ENCODE results near the gene AKIRIN2.

AKIRIN2 gene
- total RNA-seq = 87.4 reads per million, percentile 80 among the genes with 10 or more reads in this experiment

DNA sequence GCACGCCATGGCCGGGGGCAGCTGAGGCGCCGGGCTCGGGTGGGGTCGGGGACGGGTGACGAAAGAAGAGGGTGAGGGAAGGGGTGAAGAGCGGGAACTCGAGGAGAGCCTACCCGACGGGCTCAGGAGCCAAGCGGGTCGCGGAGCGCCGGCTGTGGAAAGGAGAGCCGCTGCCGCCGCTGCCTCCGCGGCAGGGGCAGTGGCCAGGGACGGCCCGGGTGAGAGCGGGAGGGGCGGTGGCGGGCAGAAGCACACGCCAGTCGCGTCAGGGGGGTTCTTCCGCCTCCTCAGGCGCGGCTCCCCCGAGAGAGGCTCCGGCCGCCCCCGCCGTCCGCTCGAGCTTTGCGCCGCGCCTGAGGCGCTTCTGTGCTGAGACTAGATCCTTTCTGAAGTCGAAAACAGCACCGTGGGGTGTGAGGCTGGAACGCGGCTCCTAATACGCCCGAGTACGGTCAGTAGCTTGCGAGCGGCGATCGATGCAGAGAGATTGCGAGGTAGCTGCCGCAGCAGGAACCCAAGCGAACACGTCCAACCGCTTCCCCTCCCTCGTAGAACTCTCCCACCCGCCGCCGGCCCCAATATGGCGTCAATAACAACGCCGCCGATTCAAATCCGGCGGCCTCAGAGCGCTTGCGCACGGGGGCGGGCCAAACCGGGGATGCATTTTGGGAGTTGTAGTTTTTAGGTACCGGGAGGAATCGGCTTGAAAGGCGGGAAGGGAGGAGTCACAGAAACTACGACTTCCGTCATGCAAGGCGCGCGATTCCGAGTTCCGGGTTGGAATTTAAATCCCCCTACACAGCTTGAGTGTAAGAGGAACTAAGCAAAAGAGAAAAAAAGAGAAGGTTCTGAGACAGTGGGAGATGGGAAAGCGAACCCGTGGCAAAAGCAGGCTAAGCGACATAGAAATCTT, at the start of gene AKIRIN2:
Gene AKIRIN2 (minus strand): TSS at position 558 of the 913 bp plus-strand sequence. CDS start 549 bp downstream, at position 9.
- DNase-seq = peak; percentile 93

DNA sequence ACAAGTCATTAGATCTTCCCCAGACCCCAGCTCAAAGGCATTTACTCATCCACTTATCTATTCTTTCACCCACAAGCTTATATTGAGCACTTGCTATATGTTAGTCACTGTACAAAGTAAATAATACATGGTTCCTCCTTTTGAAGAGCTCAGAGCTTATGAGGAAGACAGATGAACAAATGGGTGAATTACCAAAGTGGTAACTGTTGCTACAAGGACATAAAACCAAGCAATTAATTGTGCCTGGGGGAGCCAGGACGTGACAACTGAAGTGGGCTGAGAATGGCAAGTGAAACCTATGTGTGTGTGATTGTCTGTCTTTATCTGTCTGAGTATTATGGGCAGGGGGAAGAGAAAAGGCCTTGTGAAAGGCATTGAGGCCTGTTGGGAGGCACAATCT, 45.6 kb upstream of the AKIRIN2 start:
- DNase-seq = no peak

DNA sequence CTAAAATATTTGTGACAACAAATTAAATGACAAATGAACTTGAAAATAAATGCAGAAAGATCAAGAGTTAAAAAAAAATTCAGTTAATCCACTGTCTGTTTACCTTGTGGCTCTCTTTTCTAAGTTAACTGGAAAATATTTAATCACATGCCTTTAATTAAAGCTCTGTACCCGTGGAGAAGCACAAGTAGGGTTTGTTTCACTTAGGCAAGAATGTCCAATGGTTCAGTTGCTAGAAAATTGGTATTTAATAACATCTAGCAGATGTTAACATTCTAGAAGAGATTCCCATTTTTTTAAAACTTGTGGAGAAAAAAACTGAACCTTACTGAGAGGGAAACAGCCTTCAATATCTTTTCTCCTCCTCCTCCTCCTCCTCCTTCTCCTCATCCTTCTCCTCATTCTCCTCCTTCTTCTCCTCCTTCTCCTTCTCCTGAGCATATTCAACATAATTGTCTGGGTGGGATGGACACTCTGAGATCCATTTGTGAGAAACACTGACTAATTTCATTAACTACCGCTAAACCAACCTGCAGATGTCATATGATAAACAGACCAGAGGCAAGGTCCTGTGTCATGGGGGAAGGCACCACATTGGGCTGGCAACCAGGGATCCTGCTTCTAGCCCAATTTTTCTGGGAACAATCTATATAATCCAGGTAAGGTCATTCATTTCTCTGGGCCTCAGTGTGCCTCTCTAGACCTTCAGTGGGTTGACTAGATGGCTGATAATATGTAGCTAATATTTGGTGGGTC, 44.1 kb upstream of the AKIRIN2 start:
- DNase-seq = no peak

DNA sequence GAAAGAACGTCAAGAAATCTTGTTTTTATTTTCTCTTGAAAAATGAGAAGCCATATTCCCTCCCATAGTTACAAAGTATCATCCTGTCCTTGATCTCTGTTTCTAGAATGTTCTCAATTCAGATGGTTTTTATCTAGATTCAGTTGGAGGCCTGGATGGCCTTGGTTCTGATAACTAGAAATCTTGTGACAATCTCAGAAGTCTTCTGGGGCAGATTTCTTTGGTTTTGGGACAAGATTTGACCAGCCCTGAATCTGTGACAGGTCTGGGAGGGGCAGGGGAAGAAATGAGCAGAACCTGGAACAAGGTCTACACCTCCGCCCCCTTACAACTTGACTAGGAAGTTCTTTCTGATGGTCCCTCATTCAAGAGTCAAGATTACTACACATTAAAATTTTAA, 41.4 kb upstream of the AKIRIN2 start:
- DNase-seq = no peak

DNA sequence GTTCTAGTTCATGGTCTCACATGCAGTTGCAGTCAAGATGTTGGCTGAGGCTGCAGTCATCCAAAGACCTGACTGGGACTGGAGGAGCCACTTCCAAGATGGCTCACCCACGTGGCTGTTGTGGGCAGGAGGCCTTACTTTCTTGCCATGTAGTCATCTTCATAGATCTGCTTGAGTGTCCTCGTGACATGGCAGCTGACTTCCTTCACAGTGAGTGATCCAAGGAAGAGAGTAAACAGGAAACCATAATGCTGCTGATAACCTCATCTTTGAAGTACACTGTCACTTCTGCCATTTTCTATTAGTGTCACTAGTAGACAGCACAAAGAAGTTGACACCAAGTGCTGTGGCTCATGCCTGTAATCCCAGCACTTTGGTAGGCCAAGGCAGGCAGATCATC, 40.1 kb upstream of the AKIRIN2 start:
- peak; percentile 21 for DNase-seq

DNA sequence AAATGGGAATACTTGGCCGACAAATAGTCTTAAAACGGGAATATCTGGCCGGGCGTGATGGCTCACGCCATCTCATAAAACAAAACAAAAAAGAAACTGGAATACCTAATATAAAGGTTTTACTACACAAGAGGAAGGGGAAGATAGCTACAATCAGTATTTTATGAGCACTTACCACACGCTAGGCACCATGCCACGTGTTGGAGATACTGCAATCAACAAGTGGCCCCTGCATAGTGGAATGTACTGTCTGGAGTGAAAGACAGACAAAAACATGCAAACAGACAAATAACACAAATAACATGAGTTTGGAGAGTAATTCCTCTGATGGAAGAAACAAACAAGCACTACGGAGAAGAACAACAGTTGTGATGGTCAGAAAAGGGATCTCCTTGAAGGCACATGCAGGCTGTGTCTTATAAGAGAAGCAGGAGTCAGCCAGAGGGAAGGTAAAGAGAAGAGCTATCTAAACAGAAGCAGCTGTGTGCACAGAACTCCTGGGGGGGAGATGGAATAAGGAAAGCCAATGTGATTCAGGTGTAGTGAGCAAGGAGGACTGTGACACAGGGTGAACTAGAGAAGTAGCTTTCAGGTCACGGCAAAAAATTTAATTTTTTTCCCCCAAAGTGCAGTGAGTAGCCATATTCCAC, 39.1 kb upstream of the AKIRIN2 start:
- no peak for DNase-seq

DNA sequence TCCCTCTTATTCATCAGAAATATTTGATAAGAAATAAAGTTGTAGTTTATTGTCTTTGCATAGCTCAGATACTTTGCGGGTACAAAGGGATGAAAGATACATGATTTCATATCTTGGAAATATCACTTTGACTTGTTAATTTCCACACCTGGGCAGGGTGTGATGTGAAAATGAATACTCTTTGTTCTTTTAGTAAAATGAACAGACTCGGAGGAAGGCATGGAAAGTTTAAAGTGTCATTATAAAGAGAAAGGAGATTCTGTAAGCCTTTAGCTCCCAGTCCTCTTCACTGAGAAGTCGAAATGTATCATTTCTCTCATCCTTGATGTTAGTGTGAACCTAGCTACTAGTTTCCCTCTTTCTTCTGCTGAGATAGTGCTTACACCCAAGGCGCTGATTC, 36.7 kb upstream of the AKIRIN2 start:
- DNase-seq = no peak

DNA sequence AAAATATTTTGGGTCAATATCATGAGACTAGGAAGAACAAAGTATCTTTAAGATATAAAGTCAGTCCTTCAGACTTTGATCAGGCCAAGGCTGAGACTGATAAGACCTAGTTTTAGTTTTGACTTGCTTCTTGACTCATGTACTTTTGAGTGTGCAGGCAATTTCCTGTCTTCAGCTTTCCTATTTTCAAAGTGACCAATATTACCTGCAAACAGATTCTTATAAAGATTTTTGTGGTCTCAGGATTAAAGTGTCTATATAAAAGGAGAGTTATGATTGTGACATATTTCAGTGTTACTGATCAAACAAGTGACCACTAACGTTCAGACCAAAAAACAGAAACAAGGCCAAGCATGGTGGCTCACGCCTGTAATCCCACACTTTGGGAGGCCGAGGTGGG, 36.0 kb upstream of the AKIRIN2 start:
- no peak for DNase-seq

DNA sequence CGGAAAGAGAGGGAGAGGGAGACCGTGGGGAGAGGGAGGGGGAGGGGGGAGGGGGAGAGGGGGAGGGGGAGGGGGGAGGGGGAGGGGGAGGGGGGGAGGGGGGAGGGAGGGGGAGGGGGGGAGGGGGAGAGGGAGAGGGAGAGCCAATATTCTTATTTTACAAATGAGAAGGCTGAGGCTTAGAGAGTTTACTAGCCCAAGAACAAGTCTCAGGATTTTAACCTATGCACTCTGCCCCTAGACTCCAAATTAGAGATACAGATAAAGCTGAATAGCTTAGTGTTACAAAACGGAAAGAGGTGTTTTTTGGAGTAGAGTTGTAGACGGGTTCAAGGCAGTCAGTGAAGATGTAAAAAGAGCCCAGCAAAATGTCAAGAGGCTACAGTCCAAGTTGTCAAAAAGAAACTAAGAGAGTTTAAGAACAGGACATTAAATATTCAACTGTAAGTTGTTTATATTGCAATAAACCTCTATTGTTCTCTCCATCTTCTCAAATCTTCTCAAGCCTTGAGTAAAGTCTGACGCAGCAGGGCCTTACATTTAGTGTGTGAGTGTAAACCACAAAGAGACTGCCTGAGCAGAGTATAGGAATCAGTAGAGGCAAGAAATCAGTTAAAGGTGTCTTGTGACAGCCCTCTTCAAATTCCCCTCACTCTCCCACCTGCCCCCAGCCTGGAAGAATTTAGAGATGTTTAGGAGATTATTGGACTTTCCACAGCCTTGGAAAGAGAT, 34.9 kb upstream of the AKIRIN2 start:
- no peak for DNase-seq

DNA sequence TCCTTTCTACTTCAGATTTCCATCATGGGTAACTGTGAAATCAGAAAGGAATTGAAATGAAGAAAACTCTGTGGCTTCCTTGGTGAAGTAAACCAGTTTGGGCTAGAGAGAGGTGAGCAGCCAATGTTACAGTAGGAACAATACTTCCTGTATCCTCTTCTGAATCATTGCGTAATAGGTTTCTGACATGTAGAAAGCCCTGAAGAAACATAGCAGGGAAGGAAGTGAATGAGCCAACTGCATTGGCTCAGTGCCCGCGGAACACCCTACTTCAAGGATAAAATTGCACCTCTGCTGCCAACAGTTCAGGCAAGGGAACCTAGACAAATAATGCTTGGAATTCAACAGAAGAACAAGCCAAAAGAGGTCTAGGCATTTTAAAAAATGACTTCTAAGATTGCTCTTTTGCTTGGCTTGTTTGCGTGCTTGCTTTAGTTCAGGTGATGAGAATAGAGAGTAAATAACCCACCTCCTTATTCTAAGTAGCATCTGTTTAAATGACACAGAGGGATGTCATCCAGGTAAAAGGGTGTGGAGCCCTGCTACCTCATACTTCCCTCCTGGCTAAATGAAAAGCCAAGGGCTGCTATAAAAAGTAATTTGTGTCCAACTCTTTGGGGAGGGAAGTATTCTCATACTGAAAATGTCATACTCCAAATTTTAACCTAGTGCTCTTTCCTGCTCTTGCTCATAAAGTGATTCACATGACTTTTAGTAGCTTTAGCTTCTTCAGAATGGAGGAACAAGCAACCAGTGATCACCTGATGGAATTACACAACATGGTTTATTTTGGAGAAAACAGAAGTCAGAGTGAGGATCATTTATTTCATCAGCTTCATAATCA, 30.0 kb upstream of the AKIRIN2 start:
- no peak for DNase-seq

DNA sequence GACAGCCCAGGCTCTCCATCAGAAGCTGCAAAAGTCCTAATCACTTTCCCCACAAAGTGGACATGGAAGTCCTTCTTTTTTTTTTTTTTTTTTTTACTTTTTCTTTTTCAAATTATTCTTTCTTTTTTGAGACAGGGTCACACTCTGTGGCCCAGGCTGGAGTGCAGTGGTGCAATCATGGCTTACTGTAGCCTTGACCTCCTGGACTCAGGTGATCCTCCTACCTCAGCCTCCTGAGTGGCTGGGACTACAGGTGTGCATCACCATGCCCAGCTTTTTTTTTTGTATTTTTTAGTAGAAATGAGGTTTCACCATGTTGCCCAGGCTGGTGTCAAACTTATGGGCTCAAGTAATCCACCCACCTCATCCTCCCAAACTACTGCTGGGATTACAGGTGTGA, 29.0 kb upstream of the AKIRIN2 start:
- no peak for DNase-seq

DNA sequence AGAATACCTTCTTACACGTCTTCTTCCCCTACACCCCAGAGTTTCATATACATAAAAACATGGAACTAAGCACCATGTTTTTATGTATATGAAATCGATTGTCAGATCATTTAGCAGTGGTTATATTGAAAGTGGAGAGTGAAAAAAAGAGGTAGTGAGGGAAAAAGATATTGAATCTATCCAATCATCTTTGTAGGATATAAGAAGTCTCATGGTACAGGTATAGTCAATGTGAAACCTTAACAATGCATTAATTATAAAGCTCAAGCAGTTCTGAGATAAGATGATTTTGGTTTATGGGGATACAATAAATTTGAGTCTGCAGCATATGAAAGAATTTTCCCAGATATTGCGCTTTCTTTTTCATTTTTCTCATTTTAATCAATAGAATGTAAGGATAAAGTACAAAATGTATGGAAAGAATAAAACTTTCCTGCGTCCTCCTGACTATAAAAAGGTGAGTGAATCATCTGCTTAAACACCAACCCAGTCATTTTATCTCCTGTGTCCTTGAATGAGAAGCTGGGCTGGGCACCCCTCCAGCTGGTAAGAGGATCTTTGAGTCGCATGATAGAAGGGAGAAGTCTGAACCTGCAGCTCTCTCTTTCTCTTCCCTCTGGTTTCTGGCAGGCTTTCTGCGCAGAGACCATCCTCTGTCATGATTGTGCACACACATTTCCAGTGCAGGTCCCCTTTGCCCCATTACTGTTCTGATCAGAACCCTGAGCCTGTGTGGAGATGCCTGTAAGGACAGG, 28.1 kb upstream of the AKIRIN2 start:
- no peak for DNase-seq

DNA sequence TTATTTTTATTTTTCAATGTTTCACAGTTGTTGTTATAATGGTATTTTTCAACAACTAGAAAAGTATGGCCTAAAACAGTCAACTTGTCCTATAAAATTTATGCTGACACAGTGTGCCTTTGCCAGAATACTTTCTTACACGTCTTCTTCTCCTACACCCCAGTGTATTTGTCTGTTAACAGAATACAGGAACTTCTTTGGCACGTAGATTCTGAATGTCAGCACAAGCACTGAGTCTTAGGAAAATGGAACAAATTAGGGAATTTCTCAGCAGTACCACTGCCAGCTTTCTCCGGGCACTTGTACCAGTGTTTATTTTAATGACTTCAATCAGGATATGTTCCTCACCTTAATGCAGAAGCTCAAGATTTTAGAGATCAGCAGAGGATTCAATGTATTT, 26.7 kb upstream of the AKIRIN2 start:
- no peak for DNase-seq

DNA sequence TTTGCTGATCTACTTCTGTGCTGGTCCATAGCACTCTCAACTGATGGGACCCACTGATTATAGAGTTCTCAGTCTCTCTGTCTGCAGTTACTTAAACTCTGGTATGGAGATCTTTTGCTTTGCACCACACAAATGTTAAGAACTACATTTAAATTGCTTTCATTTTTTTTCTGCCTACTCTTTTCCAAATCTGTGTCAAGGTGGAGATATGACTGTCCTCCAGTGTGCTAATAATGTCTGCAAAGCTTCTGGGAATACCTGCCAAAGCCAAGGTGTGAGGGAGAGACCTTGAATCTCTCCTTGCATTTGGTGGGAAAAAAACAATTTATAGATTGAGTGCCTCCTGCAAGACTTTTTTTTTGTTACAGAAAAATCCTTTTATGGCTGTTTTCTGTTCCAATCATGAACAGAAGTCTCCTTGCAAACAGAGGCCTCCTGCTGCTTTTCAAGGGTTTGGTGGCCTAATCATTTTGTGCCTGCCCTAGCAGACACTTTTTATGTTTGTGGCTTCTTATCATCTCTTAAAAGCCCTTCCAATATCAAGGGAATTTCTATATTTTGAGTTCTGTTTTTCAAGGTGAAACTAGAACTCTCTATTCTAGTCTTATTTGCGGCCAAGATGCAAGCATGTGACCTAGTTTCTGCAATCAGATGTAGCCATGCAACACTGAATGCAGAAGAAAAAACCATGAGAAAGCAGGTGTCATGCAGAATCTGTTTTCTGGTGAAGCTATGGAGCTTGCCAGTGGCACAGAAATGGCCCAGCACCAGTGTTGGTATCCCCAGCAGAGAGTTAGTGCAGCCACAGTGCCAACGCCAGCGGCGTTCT, 23.2 kb upstream of the AKIRIN2 start:
- DNase-seq = no peak

DNA sequence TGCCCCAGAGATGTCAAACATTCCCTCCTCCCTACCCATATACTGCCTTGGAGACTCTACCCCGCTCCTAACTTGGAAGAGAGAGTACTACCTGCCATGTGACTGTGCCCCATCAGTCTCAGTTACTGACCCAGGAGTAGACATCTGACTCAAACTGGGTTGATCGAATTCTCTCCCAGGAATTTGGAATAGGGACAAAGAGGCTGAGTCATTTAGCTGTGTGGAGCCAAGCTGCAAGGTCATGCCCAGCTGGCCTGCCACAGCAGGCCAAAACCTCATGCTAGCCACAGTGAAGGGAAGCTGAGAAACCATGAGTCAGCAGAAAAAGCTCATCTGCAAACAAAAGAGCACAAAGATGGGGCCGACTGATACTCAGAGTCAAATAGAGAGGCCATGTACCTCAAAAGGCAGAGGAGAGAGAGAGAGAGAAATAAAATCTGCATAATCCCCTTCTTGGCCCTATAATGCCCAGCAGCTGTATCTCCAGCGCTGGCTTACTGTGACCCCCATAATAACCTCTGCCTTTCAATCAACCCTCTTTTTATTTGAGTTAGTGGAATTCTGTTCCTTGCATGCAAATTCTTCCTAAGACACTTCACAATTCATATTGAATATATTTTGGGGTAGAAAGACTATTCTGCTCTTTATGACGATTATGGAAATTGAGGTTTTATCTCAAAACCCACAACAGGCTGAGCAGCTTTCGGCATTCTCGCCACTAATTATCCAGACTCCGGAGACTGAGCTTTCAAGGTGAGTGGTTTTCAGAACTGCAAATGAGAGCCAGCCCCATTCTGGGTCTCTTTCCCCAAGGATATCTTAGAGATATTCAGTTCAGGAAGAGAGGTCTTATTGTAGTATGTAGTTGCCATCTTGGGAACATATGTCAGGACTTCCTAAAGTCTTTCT, 21.4 kb upstream of the AKIRIN2 start:
- DNase-seq = no peak

DNA sequence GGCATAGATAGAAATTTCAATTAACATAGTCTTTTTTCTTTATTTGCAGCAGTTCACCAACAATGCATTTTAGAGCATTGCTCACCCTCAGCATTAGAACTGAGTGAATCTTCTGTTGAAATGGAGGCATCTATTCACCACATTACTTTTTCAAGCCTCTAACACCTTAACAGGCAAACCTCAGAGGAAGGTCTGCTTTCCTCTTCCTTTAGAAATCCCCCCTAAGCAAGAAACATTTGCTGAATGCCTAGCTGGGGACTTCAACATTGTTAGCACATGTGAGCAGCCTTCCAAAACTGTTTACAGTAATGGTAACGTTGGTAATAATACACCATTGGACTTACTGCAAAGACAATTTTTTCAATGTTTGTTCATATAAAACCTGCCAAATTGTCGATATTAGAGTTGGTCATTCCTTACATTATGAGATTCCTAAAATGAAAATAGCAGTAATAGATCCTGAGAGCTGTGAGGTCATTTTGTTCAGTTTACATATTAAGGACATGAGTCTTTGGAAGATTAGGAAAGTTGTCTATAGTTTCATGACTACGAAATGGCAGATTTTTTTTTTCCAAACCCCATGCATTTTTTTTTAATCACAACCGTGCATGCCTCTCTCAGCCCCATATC, 20.6 kb upstream of the AKIRIN2 start:
- no peak for DNase-seq

DNA sequence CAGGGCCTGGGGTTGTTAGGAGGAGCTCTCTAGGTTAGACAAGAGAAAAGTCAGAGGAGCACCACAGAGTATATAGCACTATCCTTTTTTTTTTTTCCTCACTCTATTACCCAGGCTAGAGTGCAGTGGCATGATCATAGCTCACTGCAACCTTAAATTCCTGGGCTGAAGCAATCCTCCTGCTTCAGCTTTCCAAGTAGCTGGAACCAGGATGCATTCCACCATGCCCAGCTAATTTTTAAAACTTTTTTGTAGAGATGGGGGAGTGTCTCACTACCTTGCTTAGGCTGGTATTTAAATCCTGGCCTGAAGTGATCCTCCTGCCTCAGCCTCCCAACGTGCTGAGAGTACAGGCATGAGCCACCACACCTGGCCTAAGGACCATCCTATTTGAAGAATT, 19.3 kb upstream of the AKIRIN2 start:
- DNase-seq = no peak

DNA sequence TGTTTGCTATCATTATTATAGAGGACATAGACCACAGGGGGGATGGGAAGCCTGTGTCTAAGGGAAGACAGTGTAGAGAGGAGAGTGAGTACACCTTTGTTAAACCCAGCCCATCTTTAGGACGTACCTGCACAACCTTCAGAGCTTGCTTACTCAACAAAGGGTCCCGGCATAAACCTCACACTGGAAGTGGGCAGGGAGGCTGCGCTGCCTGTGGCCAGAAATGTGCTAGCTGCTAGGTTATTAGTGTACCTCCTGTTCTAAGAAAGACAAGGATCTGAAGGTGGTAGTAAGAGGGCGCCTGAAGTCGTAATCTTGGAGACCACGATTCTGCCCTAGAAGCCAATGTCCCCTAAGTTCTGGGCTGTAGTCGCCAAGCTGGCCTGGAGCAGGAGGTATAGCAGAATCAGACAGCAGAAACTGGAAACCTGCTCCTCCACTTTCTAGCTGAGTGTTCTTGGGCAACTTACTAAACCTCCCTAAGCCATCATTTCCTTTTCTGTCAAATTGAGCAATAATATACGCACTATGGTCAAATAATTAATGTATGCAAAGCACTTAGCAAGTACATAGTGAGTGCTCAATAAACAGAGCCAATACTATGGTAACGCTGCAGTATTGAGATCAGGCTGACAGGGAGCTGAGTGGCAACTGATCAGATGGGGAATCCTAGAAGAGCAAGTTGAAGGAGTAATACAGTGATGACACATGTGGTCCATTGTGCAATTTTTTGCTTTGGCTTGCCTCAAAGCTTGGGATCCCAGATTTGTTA, 16.8 kb upstream of the AKIRIN2 start:
- no peak for DNase-seq

Data from effector CD4-positive, alpha-beta T cell (primary cell).